Inferior parietal cortex (tissue), 1 donor: ENCODE measurements around the gene TREML1.

Experiments used
- DNase-seq: peaks from one replicate; pipeline ENCODE4 v3.0.0-alpha.2; 2016; ENCODE audit errors: extremely low spot score

TREML1 gene

GRCh38 chr6:41177695-41178094, 23.5 kb upstream of the TREML1 start:
- no peak for DNase-seq

GRCh38 chr6:41177287-41177686, 23.1 kb upstream of the TREML1 start:
- DNase-seq, result no peak

GRCh38 chr6:41176189-41176588, 22.0 kb upstream of the TREML1 start:
- no peak for DNase-seq

- DNase-seq, result no peak
Measured at GRCh38 chr6:41175084-41175483, 20.9 kb upstream of the TREML1 start.

GRCh38 chr6:41174610-41175009, 20.5 kb upstream of the TREML1 start:
- DNase-seq, result no peak

- DNase-seq, result no peak
Measured at GRCh38 chr6:41171908-41172307, 17.8 kb upstream of the TREML1 start.

- DNase-seq, result no peak
Measured at GRCh38 chr6:41170547-41171160, 16.5 kb upstream of the TREML1 start.

GRCh38 chr6:41167173-41167963, 13.2 kb upstream of the TREML1 start:
- no peak for DNase-seq

- no peak for DNase-seq
Measured at GRCh38 chr6:41164551-41165120, 10.5 kb upstream of the TREML1 start.

- no peak for DNase-seq
Measured at GRCh38 chr6:41163419-41163717, 9.2 kb upstream of the TREML1 start.

- DNase-seq, result no peak
Measured at GRCh38 chr6:41162687-41163418, 8.7 kb upstream of the TREML1 start, which contains the start of gene TREM2. Gene TREM2, minus strand, starts transcription at chr6:41163116. Its CDS starts 34 bp downstream, at chr6:41163082.

- DNase-seq, result no peak
Measured at GRCh38 chr6:41161851-41162552, 7.9 kb upstream of the TREML1 start.

- no peak for DNase-seq
Measured at GRCh38 chr6:41161380-41161779, 7.2 kb upstream of the TREML1 start.

GRCh38 chr6:41160933-41161332, 6.8 kb upstream of the TREML1 start:
- DNase-seq, result no peak

GRCh38 chr6:41159415-41160082, 5.4 kb upstream of the TREML1 start:
- no peak for DNase-seq

- no peak for DNase-seq
Measured at GRCh38 chr6:41157323-41157722, 3.2 kb upstream of the TREML1 start.

GRCh38 chr6:41156771-41157170, 2.6 kb upstream of the TREML1 start:
- no peak for DNase-seq

GRCh38 chr6:41156001-41156400, 1.9 kb upstream of the TREML1 start:
- no peak for DNase-seq

- no peak for DNase-seq
Measured at GRCh38 chr6:41155132-41155805, 1.1 kb upstream of the TREML1 start.

GRCh38 chr6:41153451-41153850, 696 bp downstream of the TREML1 start:
- no peak for DNase-seq

GRCh38 chr6:41150671-41151070, 3.5 kb downstream of the TREML1 start:
- no peak for DNase-seq
